Measurements from ENCODE around the gene PZP.

PZP gene

GRCh38 chr12:9118158-9118557 lies 90.0 kb downstream of the PZP start:
- no peak overlapping the region for H3K27ac ChIP-seq (replicated peaks)
- TF ChIP-seq SPI1 (IDR thresholded peaks at IDR 0.05; ENCODE audit: borderline replicate concordance, low read depth) (peak; percentile 95), GABPA (IDR thresholded peaks at IDR 0.05; ENCODE audit: low read depth) (no peak), POLR2AphosphoS5 (IDR thresholded peaks at IDR 0.05; ENCODE audit: low read depth) (peak; percentile 72)
- H3K27me3 ChIP-seq (ENCODE audit: insufficient read depth, poor library complexity, severe bottlenecking) = no peaks in the 10 kb centered on the region
- DNase-seq (ENCODE audit: low read depth in 1 of 2, low spot score in 1 of 2) = peak; percentile 83 to 93
- no peak overlapping the region for H3K4me3 ChIP-seq (replicated peaks; ENCODE audit: insufficient read depth, low read length)

GRCh38 chr12:9115731-9116559 lies 92.2 kb downstream of the PZP start, which contains the start of gene A2M:
A2M (minus strand) TSS chr12:9115919; CDS start chr12:9115849, 70 bp downstream.
- no peak for TF ChIP-seq GABPA (IDR thresholded peaks at IDR 0.05; ENCODE audit: low read depth)
- TF ChIP-seq POLR2AphosphoS5 (IDR thresholded peaks at IDR 0.05; ENCODE audit: low read depth) = no peak
- TF ChIP-seq REST (IDR thresholded peaks at IDR 0.05; ENCODE audit: insufficient replicate concordance, low read depth) = no peak
- no peak for TF ChIP-seq CTCF (IDR thresholded peaks at IDR 0.05; ENCODE audit: insufficient read depth, low read length)
- no peak for TF ChIP-seq SPI1 (IDR thresholded peaks at IDR 0.05; ENCODE audit: borderline replicate concordance, low read depth)
- H3K4me3 ChIP-seq (replicated peaks; ENCODE audit: insufficient read depth, low read length) = no peak within 1 kb of the TSS
- no peak within 1 kb of the TSS for H3K27ac ChIP-seq (replicated peaks)
- DNase-seq (ENCODE audit: low read depth in 1 of 2, low spot score in 1 of 2) = no peak
- H3K27me3 ChIP-seq (ENCODE audit: insufficient read depth, poor library complexity, severe bottlenecking) = no peaks in the 10 kb centered on the region

GRCh38 chr12:9114946-9115345 lies 93.2 kb downstream of the PZP start:
- TF ChIP-seq POLR2AphosphoS5 (IDR thresholded peaks at IDR 0.05; ENCODE audit: low read depth) (no peak), REST (IDR thresholded peaks at IDR 0.05; ENCODE audit: insufficient replicate concordance, low read depth) (no peak), SPI1 (IDR thresholded peaks at IDR 0.05; ENCODE audit: borderline replicate concordance, low read depth) (no peak), CTCF (IDR thresholded peaks at IDR 0.05; ENCODE audit: insufficient read depth, low read length) (no peak), GABPA (IDR thresholded peaks at IDR 0.05; ENCODE audit: low read depth) (no peak)
- DNase-seq (ENCODE audit: low read depth in 1 of 2, low spot score in 1 of 2) = peak in 1 of 2 experiments; percentile 11
- Histone ChIP-seq H3K27ac (replicated peaks) (no peak overlapping the region), H3K4me3 (replicated peaks; ENCODE audit: insufficient read depth, low read length) (no peak overlapping the region), H3K27me3 (ENCODE audit: insufficient read depth, poor library complexity, severe bottlenecking) (no peaks in the 10 kb centered on the region)

GRCh38 chr12:9113987-9114309 lies 94.2 kb downstream of the PZP start:
- TF ChIP-seq SPI1 (IDR thresholded peaks at IDR 0.05; ENCODE audit: borderline replicate concordance, low read depth) = no peak
- no peak for TF ChIP-seq REST (IDR thresholded peaks at IDR 0.05; ENCODE audit: insufficient replicate concordance, low read depth)
- TF ChIP-seq CTCF (IDR thresholded peaks at IDR 0.05; ENCODE audit: insufficient read depth, low read length) = no peak
- TF ChIP-seq POLR2AphosphoS5 (IDR thresholded peaks at IDR 0.05; ENCODE audit: low read depth) = no peak
- TF ChIP-seq GABPA (IDR thresholded peaks at IDR 0.05; ENCODE audit: low read depth) = no peak
- Histone ChIP-seq H3K4me3 (replicated peaks; ENCODE audit: insufficient read depth, low read length) (no peak overlapping the region), H3K27ac (replicated peaks) (no peak overlapping the region), H3K27me3 (ENCODE audit: insufficient read depth, poor library complexity, severe bottlenecking) (no peaks in the 10 kb centered on the region)
- no peak for DNase-seq (ENCODE audit: low read depth in 1 of 2, low spot score in 1 of 2)
